Left lobe of liver (tissue), 2 donors: Measurements from ENCODE around the gene TFG. TPM values are rescaled to one million over a fixed set of nuclear protein-coding genes. Genes with fewer than 3 reads are reported as not detected.

Experiments
- ATAC-seq: fragments of 200-7000 bp; cut with Tn5 transposase; one replicate; pipeline ENCODE4 v1.9.1; 2020; ENCODE audit warnings: mild to moderate bottlenecking, moderate library complexity
- DNase-seq: peaks from one replicate; pipeline ENCODE4 v3.0.0-alpha.2; 2020; ENCODE audit warnings: low spot score
- total RNA-seq: library from RNA; stranded (reverse); gene quantifications from one replicate; pipeline ENCODE4 v1.2.1, GENCODE V29; 2021
- donor health status: DM: no; HTN: no; CAD: no; lungs with moderate emphysema.
- donor health status: DM: no; HTN: yes; CAD: no.

Gene TFG
- total RNA-seq, 1 donor from 2014 or later, result 50.2 TPM

DNA sequence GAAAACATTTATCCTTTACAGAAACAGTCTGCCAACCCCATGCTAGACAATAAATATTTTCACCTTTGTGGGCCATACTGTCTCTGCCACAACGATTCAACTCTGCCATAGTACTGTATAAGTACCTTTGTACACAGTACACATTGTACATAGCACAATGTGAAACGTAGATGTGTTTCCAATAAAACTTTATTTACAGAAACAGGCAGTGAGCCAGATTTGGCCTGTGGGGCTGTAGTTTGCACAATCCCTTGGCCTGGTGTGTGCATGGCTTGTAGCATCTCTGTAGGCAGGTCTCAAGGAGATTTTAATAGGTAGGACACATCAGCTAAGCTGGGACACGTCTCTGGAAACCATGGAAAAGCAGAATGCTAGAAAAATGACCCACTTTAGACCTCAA lies 74.3 kb downstream of the TFG start:
- ATAC-seq, result no peak
- DNase-seq, result no peak

DNA sequence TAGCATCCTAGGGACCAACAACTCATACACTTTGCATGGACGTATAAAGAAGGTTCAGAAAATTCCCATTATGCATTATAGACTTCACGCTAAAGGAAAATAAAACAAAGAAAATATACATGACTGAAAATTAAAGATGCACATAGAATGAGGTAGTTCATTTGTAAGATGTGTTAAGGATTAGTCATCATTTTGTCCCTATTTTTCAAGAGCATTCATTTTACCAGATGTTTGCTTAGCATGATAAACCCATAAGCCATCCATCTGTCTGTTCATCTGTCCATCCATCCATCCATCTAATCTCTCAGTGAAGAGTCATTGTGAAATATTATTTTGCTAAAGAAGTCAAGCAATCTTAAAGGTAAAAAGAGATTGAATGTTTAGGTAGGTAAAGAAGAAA lies 80.3 kb downstream of the TFG start:
- ATAC-seq, result no peak
- DNase-seq, result no peak

DNA sequence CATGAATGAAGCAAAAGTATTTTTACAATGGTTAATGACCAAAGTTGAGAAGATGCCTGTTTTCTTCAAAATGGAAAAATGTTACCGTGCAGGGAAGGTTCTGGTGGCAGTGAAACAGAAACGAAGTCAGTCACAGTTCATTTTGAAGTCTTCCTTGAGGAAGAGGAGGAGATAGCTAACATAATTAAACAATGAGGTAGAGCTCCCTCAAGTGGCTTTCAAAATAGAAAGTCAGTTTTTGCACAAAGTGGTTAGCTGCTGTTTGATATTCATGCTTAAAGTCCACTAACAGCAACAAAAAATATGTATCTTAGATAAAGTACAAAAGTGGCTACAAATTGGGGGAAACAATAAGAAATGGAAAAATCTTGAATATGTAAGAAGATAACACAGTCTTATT lies 87.3 kb downstream of the TFG start:
- ATAC-seq (peak; percentile 96), DNase-seq (no peak)

- no peak for DNase-seq
Measured at GRCh38 chr3:100798012-100798411, 88.7 kb downstream of the TFG start.

More at GRCh38 chr3:100798012-100798411, 88.7 kb downstream of the TFG start:
- no peak for ATAC-seq

Other genes starting within 250 kb of the TFG start
- gene TMEM45A, start 216.9 kb upstream of the TFG start, total RNA-seq, result 62.7 TPM
- 17.0 TPM for gene ADGRG7, start 99.9 kb upstream of the TFG start, total RNA-seq